ENCODE measurements around the gene EME2. TPM values are rescaled to one million over a fixed set of nuclear protein-coding genes. Genes with fewer than 3 reads are reported as not detected.

EME2 gene
- total and polyA plus RNA-seq, 2 experiments from 2014 or later, result 4.1 to 15.0 TPM

DNA sequence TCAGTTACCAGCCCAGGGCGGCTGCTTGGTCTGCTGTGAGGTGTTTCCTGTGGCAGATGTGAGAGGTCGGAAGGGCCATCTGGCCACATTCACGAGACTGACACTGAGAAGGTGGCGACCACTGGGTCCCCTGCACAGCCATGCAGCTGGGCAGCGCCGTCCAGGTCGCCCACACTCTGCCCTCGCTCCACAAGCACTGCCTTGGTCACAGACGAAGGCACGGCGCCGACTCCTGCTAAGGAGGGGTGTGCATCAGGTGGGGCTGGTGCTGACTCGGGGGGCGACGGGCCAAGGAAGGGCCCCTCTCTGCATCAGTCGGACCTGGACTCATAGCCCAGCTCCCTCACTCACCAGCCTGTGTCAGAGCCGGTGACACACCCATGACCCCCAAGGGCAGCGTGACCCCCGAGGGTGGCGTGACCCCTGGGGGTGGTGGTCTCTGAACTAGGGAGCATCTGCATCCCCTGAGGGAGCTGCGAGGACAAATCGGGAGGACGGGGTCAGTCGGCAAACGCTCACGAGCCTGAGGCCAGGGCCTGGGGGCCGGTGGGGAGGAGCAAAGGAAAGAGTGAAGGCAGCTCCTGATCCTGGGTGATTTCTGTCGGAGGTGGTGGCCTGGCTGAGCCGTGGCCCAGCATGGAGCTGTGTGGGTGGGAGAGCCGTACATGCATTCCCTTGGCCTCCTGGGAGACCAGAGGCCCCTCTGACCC is 31.7 kb upstream of the EME2 start:
- no peak overlapping the region; the same call in 1 of the 2 replicates for H3K27ac Mint-ChIP-seq
- peaks cover 8% of the 10 kb centered on the region; the same call in 2 of the 3 replicates for H3K36me3 Mint-ChIP-seq (ENCODE audit: low read depth)
- H3K79me2 ChIP-seq (replicated peaks; ENCODE audit: insufficient read depth), result no peaks in the 10 kb centered on the region
- ATAC-seq (no peak), DNase-seq (ENCODE audit: low spot score) (no peak)
- no peaks in the 10 kb centered on the region for H3K4me1 Mint-ChIP-seq
- H3K4me3 ChIP-seq, result no peak overlapping the region
- no peak overlapping the region for H2AFZ ChIP-seq
- H3K36me3 ChIP-seq (ENCODE audit: insufficient read depth), result no peaks in the 10 kb centered on the region
- no peaks in the 10 kb centered on the region for H3K4me1 ChIP-seq (ENCODE audit: insufficient read depth)
- H3K27me3 ChIP-seq (ENCODE audit: insufficient read depth), result no peaks in the 10 kb centered on the region
- no peak overlapping the region for H3K27ac ChIP-seq (ENCODE audit: low read depth)
- no peak for TF ChIP-seq ZNF331 (CRISPR knock-in tag; IDR thresholded peaks at IDR 0.05; ENCODE audit: low read depth)
- TF ChIP-seq, protein P1, sequence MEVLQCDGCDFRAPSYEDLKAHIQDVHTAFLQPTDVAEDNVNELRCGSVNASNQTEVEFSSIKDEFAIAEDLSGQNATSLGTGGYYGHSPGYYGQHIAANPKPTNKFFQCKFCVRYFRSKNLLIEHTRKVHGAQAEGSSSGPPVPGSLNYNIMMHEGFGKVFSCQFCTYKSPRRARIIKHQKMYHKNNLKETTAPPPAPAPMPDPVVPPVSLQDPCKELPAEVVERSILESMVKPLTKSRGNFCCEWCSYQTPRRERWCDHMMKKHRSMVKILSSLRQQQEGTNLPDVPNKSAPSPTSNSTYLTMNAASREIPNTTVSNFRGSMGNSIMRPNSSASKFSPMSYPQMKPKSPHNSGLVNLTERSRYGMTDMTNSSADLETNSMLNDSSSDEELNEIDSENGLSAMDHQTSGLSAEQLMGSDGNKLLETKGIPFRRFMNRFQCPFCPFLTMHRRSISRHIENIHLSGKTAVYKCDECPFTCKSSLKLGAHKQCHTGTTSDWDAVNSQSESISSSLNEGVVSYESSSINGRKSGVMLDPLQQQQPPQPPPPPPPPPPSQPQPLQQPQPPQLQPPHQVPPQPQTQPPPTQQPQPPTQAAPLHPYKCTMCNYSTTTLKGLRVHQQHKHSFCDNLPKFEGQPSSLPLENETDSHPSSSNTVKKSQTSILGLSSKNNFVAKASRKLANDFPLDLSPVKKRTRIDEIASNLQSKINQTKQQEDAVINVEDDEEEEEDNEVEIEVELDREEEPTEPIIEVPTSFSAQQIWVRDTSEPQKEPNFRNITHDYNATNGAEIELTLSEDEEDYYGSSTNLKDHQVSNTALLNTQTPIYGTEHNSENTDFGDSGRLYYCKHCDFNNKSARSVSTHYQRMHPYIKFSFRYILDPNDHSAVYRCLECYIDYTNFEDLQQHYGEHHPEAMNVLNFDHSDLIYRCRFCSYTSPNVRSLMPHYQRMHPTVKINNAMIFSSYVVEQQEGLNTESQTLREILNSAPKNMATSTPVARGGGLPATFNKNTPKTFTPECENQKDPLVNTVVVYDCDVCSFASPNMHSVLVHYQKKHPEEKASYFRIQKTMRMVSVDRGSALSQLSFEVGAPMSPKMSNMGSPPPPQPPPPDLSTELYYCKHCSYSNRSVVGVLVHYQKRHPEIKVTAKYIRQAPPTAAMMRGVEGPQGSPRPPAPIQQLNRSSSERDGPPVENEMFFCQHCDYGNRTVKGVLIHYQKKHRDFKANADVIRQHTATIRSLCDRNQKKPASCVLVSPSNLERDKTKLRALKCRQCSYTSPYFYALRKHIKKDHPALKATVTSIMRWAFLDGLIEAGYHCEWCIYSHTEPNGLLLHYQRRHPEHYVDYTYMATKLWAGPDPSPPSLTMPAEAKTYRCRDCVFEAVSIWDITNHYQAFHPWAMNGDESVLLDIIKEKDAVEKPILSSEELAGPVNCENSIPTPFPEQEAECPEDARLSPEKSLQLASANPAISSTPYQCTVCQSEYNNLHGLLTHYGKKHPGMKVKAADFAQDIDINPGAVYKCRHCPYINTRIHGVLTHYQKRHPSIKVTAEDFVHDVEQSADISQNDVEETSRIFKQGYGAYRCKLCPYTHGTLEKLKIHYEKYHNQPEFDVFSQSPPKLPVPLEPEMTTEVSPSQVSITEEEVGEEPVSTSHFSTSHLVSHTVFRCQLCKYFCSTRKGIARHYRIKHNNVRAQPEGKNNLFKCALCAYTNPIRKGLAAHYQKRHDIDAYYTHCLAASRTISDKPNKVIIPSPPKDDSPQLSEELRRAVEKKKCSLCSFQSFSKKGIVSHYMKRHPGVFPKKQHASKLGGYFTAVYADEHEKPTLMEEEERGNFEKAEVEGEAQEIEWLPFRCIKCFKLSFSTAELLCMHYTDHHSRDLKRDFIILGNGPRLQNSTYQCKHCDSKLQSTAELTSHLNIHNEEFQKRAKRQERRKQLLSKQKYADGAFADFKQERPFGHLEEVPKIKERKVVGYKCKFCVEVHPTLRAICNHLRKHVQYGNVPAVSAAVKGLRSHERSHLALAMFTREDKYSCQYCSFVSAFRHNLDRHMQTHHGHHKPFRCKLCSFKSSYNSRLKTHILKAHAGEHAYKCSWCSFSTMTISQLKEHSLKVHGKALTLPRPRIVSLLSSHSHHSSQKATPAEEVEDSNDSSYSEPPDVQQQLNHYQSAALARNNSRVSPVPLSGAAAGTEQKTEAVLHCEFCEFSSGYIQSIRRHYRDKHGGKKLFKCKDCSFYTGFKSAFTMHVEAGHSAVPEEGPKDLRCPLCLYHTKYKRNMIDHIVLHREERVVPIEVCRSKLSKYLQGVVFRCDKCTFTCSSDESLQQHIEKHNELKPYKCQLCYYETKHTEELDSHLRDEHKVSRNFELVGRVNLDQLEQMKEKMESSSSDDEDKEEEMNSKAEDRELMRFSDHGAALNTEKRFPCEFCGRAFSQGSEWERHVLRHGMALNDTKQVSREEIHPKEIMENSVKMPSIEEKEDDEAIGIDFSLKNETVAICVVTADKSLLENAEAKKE (CRISPR knock-in tag; IDR thresholded peaks at IDR 0.05), result no peak
- TF ChIP-seq, protein P2, sequence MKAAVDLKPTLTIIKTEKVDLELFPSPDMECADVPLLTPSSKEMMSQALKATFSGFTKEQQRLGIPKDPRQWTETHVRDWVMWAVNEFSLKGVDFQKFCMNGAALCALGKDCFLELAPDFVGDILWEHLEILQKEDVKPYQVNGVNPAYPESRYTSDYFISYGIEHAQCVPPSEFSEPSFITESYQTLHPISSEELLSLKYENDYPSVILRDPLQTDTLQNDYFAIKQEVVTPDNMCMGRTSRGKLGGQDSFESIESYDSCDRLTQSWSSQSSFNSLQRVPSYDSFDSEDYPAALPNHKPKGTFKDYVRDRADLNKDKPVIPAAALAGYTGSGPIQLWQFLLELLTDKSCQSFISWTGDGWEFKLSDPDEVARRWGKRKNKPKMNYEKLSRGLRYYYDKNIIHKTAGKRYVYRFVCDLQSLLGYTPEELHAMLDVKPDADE (IDR thresholded peaks at IDR 0.05), result no peak
- no peak for TF ChIP-seq EZH2 (IDR thresholded peaks at IDR 0.05; ENCODE audit: low read depth, unreplicated experiment)
- TF ChIP-seq CREB1 (CRISPR knock-in tag; IDR thresholded peaks at IDR 0.05; ENCODE audit: low read depth), result no peak
- no peak for TF ChIP-seq EZH2phosphoT487 (IDR thresholded peaks at IDR 0.05; ENCODE audit: unreplicated experiment)
- TF ChIP-seq ZNF114 (CRISPR knock-in tag; IDR thresholded peaks at IDR 0.05), result no peak
- TF ChIP-seq POLR2AphosphoS5 (IDR thresholded peaks at IDR 0.05; ENCODE audit: low read depth), result no peak
- H3F3A ChIP-seq (replicated peaks; ENCODE audit: low read depth), result peaks cover 36% of the 10 kb centered on the region
- peaks cover 3% of the 10 kb centered on the region; the same call in 2 of the 3 replicates for H3K9me3 Mint-ChIP-seq
- no peaks in the 10 kb centered on the region for H3K9me2 ChIP-seq (ENCODE audit: insufficient read depth)
- no peak overlapping the region for H3K4me3 Mint-ChIP-seq
- H4K20me1 ChIP-seq (replicated peaks; ENCODE audit: insufficient read depth), result no peaks in the 10 kb centered on the region
- peaks cover 6% of the 10 kb centered on the region for H3K27me3 Mint-ChIP-seq (ENCODE audit: insufficient read depth, low read depth, poor library complexity)
- H3K4me2 ChIP-seq, result no peak overlapping the region

Data from GM23338 (cell line).